Body of pancreas (tissue), 4 donors: ENCODE results near the gene SH3TC1.

Experiments used
- POLR2A ChIP-seq, 3 donors: fragments of 450-650 bp; IDR thresholded peaks; one replicate each; pipeline ENCODE4 v1.6.1; 2016; ENCODE audit warnings: antibody characterized with exemption in 3 of 3, mild to moderate bottlenecking in 2 of 3
- TF ChIP-seq, protein P1 (sequence below), 7 experiments: fragments of 450-650 bp in 4 of 7; fragments of 200-600 bp in 3 of 7; sonication (generic) in 3 of 7; IDR thresholded peaks; one replicate each; pipeline ENCODE4 v1.5.1; 2016 to 2019; ENCODE audit warnings: antibody characterized with exemption in 7 of 7

DNA sequence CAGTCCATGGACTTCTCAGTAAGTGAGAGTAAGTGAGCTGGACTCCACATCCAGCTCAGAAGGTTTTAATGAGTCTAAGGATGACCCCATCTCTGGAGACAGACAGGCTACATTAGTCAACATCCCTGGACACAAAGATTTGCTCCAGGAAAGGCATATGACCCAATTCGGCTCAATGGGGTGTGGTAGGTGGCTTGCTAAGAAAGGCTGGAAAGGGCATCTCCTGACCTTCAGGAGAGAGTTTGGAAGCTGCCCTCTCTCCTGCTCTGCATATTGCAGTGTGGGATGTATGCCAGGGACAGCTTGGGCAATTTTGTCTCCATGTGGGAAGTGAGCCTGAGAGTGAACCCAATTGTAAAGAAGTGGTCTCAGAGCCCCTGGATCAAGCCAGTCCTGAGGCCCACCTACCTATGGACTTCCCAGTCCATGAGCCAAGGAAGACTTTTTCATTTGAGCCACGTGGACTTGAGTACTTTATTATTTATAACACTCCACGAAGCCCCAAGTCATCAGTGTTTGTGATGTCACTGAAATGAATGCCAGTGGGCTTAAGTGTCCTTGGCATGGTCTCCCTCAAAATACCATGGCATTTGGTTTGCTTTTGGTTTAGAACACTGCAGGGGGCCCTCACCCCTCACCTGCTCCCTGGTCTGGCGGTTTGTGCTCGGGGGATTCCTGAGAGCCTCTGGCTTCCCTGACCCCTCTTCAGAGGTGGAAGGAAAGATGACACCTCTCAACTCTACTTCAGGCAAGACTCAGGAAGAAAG is 30.1 kb upstream of the SH3TC1 start:
- TF ChIP-seq, protein P1, sequence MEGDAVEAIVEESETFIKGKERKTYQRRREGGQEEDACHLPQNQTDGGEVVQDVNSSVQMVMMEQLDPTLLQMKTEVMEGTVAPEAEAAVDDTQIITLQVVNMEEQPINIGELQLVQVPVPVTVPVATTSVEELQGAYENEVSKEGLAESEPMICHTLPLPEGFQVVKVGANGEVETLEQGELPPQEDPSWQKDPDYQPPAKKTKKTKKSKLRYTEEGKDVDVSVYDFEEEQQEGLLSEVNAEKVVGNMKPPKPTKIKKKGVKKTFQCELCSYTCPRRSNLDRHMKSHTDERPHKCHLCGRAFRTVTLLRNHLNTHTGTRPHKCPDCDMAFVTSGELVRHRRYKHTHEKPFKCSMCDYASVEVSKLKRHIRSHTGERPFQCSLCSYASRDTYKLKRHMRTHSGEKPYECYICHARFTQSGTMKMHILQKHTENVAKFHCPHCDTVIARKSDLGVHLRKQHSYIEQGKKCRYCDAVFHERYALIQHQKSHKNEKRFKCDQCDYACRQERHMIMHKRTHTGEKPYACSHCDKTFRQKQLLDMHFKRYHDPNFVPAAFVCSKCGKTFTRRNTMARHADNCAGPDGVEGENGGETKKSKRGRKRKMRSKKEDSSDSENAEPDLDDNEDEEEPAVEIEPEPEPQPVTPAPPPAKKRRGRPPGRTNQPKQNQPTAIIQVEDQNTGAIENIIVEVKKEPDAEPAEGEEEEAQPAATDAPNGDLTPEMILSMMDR (IDR thresholded peaks at IDR 0.05) = no peak
- TF ChIP-seq POLR2A (IDR thresholded peaks at IDR 0.05) = no peak
